ENCODE measurements around the gene FAM131C.
"Not testable (repeated sequence)": the region's sequence is repeated elsewhere in the genome, so short reads cannot be mapped to it uniquely, and the experiment has no call there.

The FAM131C gene

GRCh38 chr1:16110884-16111283, 37.4 kb upstream of the FAM131C start:
- DNase-seq (ENCODE audit: low read depth), result no peak
- H3K4me3 ChIP-seq (ENCODE audit: low read depth, low read length), result no peak overlapping the region
- TF ChIP-seq CTCF (IDR thresholded peaks at IDR 0.05; ENCODE audit: low read depth, low read length) (no peak), POLR2A (IDR thresholded peaks at IDR 0.05; ENCODE audit: extremely low read depth, insufficient read length) (no peak), MYC (IDR thresholded peaks at IDR 0.05; ENCODE audit: low read depth, low read length) (no peak)
- TF ChIP-seq, protein P1, sequence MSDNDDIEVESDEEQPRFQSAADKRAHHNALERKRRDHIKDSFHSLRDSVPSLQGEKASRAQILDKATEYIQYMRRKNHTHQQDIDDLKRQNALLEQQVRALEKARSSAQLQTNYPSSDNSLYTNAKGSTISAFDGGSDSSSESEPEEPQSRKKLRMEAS (IDR thresholded peaks at IDR 0.05; ENCODE audit: low read depth, low read length), result no peak

DNA sequence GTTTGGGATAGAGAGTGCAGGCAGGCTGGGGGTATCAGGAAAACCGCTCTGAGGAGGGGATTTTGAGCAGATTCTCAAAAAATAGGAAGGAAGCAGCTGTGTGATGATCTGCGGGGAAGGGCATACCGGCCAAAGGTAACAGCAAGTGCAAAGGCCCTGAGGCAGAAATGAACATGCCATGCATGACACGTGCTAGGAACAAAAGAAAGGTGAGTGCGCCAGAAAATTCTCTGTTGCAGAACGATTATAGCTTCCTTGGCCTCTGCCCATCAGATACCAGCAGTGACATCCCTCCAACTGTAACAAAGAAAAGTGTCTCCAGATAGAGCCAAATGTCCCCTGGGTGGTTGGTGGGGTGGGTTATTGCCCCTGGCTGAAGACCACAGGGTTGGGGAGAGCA, 37.0 kb upstream of the FAM131C start:
- DNase-seq (ENCODE audit: low read depth), result no peak
- H3K4me3 ChIP-seq (ENCODE audit: low read depth, low read length), result no peak overlapping the region
- no peak for TF ChIP-seq POLR2A (IDR thresholded peaks at IDR 0.05; ENCODE audit: extremely low read depth, insufficient read length)

GRCh38 chr1:16109571-16109970, 36.1 kb upstream of the FAM131C start:
- TF ChIP-seq, protein P1 (IDR thresholded peaks at IDR 0.05; ENCODE audit: low read depth, low read length), result no peak
- TF ChIP-seq POLR2A (IDR thresholded peaks at IDR 0.05; ENCODE audit: extremely low read depth, insufficient read length), result no peak
- DNase-seq (ENCODE audit: low read depth), result no peak

GRCh38 chr1:16107039-16107438, 33.6 kb upstream of the FAM131C start:
- DNase-seq (ENCODE audit: low read depth); H3K4me3 ChIP-seq (ENCODE audit: low read depth, low read length): not testable (repeated sequence)

More at GRCh38 chr1:16109571-16109970, 36.1 kb upstream of the FAM131C start:
- no peak overlapping the region for H3K4me3 ChIP-seq (ENCODE audit: low read depth, low read length)

DNA sequence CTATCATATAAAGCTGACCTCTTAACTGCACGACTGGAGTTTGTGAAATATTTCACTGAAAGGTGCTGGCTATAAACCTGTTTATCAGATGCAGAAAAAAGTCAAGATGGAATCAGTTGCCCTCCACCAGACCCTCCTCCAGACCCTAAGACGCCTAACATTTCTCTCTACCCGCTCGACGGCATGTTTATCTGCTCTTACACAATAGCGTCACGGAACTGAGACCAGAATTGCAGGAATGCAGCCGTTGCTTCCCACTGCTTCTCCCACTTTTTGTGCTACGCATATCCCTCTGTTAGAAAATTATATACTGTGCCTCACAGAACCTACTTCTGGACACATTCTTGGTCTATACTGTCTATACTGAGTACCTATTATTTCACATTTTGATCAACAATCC, 28.2 kb upstream of the FAM131C start:
- no peak overlapping the region for H3K4me3 ChIP-seq (ENCODE audit: low read depth, low read length)
- no peak for TF ChIP-seq CTCF (IDR thresholded peaks at IDR 0.05; ENCODE audit: low read depth, low read length)
- TF ChIP-seq MYC (IDR thresholded peaks at IDR 0.05; ENCODE audit: low read depth, low read length), result no peak
- TF ChIP-seq, protein P1 (IDR thresholded peaks at IDR 0.05; ENCODE audit: low read depth, low read length), result no peak
- TF ChIP-seq POLR2A (IDR thresholded peaks at IDR 0.05; ENCODE audit: extremely low read depth, insufficient read length), result no peak
- no peak for DNase-seq (ENCODE audit: low read depth)

- DNase-seq (ENCODE audit: low read depth), result no peak
- H3K4me3 ChIP-seq (ENCODE audit: low read depth, low read length), result no peak overlapping the region
- TF ChIP-seq CTCF (IDR thresholded peaks at IDR 0.05; ENCODE audit: low read depth, low read length) (no peak), MYC (IDR thresholded peaks at IDR 0.05; ENCODE audit: low read depth, low read length) (no peak), POLR2A (IDR thresholded peaks at IDR 0.05; ENCODE audit: extremely low read depth, insufficient read length) (no peak)
- TF ChIP-seq, protein P1 (IDR thresholded peaks at IDR 0.05; ENCODE audit: low read depth, low read length), result no peak
Observed at GRCh38 chr1:16099412-16099811, 26.0 kb upstream of the FAM131C start.

- no peak overlapping the region for H3K4me3 ChIP-seq (ENCODE audit: low read depth, low read length)
- no peak for TF ChIP-seq MYC (IDR thresholded peaks at IDR 0.05; ENCODE audit: low read depth, low read length)
- TF ChIP-seq, protein P1 (IDR thresholded peaks at IDR 0.05; ENCODE audit: low read depth, low read length), result no peak
- no peak for TF ChIP-seq CTCF (IDR thresholded peaks at IDR 0.05; ENCODE audit: low read depth, low read length)
- TF ChIP-seq POLR2A (IDR thresholded peaks at IDR 0.05; ENCODE audit: extremely low read depth, insufficient read length), result no peak
- DNase-seq (ENCODE audit: low read depth), result no peak
Observed at GRCh38 chr1:16095447-16095846, 22.0 kb upstream of the FAM131C start.

Measured in NB4 (cell line).